ENCODE results near the gene CACNA1S.

GRCh38 chr1:201051399-201051798, 60.8 kb downstream of the CACNA1S start:
- TF ChIP-seq ATF3 (CRISPR knock-in tag; conservative IDR thresholded peaks at IDR 0.05) (no peak), CTCF (IDR thresholded peaks at IDR 0.05) (no peak), NR3C1 (CRISPR knock-in tag; conservative IDR thresholded peaks at IDR 0.05; ENCODE audit: low read depth) (no peak), ZNF423 (CRISPR knock-in tag; IDR thresholded peaks at IDR 0.05) (no peak), TEAD4 (CRISPR knock-in tag; IDR thresholded peaks at IDR 0.05) (no peak), GTF2I (CRISPR knock-in tag; conservative IDR thresholded peaks at IDR 0.05) (no peak), ZNF512 (CRISPR knock-in tag; IDR thresholded peaks at IDR 0.05; ENCODE audit: borderline replicate concordance) (no peak), HMGXB4 (CRISPR knock-in tag; IDR thresholded peaks at IDR 0.05) (no peak)

All from WTC11 (cell line).